HG03442 (cell line): ENCODE data around the gene TRIM60.
A peak's percentile ranks its signal among the peaks of the same experiment; 100 is the strongest.
"Not testable (repeated sequence)": the region's sequence is repeated elsewhere in the genome, so short reads cannot be mapped to it uniquely, and the experiment has no call there.

ENCODE experiments used
- ATAC-seq: cut with Tn5 transposase; IDR thresholded peaks from one replicate; pipeline ENCODE4 v1.9.1; 2021; ENCODE audit warnings: mild to moderate bottlenecking, moderate library complexity; ENCODE audit not compliant: unreplicated experiment

Gene TRIM60

GRCh38 chr4:165052627-165053026 lies 20.8 kb downstream of the TRIM60 start:
- ATAC-seq, result no peak

GRCh38 chr4:165053645-165054044 lies 21.8 kb downstream of the TRIM60 start, which contains the start of gene TRIM75:
TRIM75 (plus strand) TSS chr4:165053866; CDS start chr4:165059148, 5,282 bp downstream.
- ATAC-seq, result no peak

- ATAC-seq, result no peak
These were observed 23.8 kb downstream of the TRIM60 start for GRCh38 chr4:165055601-165056000.

- ATAC-seq, result no peak
These were observed 26.9 kb downstream of the TRIM60 start for GRCh38 chr4:165058666-165059065.

- ATAC-seq, result no peak
These were observed 27.6 kb downstream of the TRIM60 start for GRCh38 chr4:165059386-165059785.

- ATAC-seq, result no peak
These were observed 29.1 kb downstream of the TRIM60 start for GRCh38 chr4:165060938-165061337.

- no peak for ATAC-seq
These were observed 38.8 kb downstream of the TRIM60 start for GRCh38 chr4:165070560-165070959.

- not testable (repeated sequence) for ATAC-seq
These were observed 41.5 kb downstream of the TRIM60 start for GRCh38 chr4:165073346-165073745.

GRCh38 chr4:165077034-165077578 lies 45.3 kb downstream of the TRIM60 start:
- ATAC-seq, result no peak

- ATAC-seq, result peak; percentile 42
These were observed 47.7 kb downstream of the TRIM60 start for GRCh38 chr4:165079476-165079875.

- not testable (repeated sequence) for ATAC-seq
These were observed 53.0 kb downstream of the TRIM60 start for GRCh38 chr4:165084787-165085186.

- ATAC-seq, result no peak
These were observed 54.1 kb downstream of the TRIM60 start for GRCh38 chr4:165085946-165086345.

- no peak for ATAC-seq
These were observed 56.6 kb downstream of the TRIM60 start for GRCh38 chr4:165088366-165088765.
